ENCODE measurements around the gene POR.
"Not testable (repeated sequence)": the region's sequence is repeated elsewhere in the genome, so short reads cannot be mapped to it uniquely, and the experiment has no call there.

Gene POR

DNA sequence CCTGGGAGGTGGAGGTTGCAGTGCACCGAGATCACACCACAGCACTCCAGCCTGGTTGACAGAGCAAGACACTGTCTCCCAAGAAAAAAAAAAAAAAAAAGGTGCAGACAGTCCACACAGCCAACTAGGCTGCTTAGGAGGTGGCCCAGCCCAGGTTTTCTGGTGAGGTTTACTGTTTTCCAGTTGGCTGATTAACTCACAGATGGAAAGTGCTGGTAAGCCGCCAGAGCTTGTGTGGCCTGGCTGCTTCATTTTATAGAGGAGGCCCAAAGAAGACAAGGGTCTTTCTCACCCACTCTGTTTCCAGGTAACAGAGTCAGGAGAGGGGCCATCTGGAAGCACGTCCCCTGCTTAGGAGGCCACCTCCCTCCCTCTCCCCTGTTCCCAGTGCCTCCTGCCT lies 29.9 kb upstream of the POR start:
- no peak for DNase-seq (ENCODE audit: low read depth)

DNA sequence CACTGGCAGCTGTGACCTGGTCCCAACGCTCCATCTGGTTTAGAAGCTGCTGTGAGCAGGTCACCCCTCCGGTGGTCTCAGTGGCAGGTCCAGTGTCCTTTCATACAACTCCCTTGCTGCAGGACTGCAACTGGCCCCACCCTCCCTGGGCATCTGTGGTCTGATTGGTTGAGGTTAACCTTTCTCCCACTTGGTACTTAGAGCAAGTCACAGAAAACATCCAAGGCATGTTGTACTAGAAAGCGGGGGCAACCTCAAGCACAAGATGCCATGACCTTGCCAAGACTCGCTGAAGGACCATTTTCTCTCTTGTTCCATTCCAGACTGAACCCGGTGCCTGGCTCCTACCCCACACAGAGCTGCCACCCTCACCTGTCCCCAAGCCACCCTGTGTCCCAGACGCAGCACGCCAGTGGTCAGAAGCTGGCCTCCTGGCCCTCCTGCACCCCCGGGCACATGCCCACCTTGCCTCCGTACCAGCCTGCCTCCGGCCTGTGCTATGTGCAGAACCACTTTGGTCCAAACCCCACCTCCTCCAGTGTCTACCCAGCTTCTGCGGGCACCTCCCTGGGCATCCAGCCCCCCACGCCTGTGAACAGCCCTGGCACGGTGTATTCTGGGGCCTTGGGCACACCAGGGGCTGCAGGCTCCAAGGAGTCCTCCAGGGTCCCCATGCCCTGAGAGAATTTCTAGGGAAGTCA lies 27.1 kb upstream of the POR start:
- no peak for DNase-seq (ENCODE audit: low read depth)

DNA sequence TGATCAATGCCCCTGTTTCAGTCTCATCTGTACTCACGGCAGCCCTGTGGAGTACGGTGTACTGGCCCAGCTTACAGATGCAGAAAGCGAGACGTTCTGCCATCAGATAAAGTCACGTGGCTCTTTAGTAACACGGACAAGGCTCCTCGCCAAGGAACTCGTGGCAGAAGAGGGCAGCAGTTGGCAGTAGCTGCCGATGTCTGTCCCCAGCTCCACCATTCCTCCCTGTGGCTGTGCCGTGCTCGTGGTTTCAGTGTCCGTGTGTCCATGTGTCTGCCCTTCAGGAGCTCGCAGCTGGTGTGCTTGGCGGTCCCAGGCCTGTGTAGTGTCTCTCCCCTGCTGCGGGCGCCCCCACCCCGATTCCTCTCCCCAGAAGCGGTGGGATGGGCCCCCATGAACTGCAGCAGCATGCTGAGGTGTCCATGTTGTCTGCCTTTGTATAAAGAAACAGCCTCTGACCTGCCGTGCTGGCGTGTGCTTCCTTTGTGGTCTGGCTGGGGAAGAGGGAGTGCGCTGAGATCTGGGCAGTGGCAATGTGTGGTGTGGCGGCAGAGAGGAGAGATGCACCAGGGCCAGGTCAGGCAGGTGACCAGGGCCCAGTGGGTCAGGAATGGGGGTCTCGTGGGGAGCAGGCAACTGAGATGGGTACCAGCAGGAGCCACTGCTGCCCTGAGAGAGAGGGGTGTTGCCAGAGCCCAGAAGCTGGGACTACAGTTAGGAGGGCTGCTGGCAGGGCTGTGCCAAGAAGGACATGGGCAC lies 26.3 kb upstream of the POR start:
- DNase-seq (ENCODE audit: low read depth) = no peak

DNA sequence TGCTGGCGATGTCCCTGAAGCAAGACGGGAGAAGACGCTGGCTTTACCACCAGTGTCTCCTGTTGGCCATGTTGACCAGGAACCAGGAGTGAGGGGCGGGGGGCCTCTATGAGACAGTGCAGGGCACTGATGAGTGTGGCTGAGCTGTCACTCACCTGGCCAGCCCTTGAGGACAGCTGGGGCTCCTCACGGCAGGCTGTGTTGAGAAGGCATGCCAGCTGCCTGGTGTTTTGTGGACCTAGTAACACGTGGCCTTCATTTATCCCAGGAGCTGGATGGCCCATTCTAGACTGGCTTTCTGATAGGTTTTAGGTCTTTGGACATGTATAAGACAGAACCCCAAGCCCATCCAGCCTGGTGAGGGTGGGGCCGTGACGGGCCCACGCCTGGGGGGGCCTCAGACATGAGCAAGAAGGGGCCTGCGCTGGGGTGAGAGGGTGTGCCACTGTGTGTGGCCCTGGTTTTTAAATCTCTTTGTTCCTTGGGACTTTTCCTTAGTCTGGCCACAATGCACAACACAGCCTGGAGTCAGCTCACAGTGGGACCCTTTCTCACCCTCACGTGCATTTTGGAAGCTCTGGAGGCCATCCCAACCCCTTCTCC lies 25.6 kb upstream of the POR start:
- no peak for DNase-seq (ENCODE audit: low read depth)

DNA sequence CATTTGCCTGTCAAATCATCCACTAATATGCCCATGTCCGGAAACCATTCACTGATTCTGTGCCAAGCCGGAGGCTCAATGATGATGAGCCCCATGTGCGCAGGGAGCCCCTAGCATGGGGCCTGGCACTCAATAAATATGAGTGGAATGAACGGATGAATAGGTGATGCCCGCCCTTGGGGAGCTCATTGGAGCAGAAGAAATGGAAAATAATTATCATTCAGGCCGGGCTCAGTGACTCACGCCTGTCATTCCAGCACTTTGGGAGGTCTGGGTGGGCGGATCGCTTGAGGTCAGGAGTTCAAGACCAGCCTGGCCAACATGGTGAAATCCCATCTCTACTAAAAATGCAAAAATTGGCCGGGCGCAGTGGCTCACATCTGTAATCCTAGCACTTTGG lies 25.1 kb upstream of the POR start:
- no peak for DNase-seq (ENCODE audit: low read depth)

DNA sequence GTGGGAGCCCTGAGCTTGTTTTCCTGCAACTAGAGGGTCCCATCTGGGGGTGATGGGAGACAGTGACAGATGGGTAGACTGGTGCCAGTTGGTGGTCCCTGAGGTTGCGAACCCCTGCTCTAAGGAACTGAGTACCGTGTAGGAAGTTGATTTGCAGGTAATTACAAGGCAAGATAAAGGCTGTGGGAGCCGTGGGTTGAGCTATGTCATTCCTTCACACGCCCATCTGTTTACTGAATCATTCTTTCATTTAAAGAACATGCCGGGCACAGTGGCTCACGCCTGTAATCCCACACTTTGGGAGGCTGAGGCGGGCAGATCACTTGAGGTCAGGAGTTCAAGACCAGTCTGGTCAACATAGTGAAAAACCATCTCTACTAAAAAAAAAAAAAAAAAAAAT lies 23.7 kb upstream of the POR start:
- DNase-seq (ENCODE audit: low read depth) = not testable (repeated sequence)

DNA sequence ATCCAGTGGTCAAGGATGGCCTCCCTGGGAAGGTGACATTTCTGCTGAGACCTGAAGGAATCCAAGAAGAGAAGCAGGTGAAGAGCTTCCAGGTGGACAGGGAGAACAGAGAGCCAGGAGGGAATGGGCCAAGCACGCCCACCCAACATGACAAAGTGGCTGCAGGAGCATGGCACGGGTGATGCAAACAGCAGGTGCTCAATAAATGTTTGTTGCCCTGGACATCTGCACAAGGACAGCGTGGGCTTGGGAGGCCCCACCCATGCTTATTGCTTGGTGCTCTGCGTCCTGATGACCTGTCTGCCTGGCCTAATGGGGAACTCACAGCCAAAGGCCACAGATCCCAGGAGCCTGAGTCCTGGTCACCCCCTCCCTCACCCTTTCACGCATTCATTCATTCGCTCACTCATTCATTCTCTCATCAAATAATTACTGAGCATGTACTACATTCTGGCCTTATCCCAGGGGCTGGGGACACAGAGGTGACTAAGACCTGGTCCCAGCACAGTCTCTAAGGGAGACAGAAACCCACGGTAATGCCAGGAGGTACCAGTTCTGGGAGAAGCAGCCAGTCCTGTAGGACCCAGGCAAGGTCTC lies 23.0 kb upstream of the POR start:
- DNase-seq (ENCODE audit: low read depth) = no peak

DNA sequence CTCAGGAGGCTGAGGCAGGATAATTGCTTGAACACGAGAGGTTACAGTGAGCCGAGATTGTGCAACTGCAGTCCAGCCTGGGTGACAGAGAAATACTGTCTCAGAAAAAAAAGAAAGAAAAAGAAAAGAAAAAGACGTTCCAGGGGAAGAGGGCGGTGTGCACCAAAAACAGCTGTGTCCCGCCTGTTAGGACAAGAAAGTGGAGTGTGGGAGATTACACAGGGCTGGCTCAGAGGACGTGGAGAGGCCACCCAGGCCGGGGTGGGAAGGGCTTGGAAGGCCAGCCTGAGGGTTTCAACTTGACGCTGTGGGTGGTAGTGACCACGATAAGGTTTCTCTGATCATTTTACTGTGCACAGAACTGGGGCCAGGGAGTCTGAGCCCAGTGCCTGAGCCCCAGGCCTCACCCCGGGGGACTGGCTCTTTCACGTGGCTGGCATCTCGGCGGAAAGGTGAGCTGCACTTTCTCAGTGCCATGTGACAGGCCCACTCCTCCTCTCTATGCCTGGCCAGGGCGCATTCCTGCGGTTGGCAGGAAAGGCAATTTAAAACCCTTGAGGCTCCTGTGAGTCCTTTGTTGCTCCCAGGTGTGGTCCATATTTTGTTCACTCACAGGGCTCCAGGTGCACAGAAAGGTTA lies 22.2 kb upstream of the POR start:
- no peak for DNase-seq (ENCODE audit: low read depth)

DNA sequence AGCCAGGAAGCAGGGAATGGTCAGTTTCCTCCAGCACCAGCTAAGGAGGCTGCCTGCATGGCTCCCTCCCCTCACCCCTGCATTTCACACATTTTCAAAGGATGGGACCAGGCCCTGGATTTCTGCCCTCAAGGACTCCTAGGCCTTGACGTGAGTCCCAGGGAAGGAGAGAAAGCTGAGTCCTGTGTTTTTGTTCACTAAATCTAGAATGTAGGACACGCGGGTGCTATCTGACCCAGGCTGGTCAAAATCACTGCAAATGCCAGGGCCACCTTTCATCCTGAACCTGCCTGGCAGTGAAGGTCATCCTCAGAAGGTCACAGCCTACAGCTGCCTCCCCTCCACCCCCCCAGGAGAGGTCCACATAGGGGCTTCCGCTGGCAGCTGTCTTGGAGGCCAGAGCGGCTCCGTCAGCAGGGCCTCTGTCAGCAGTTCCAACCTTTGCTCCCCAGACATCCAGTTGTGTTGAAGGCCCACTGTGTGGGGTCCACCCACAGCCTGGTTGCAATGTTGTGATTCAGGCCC lies 18.1 kb upstream of the POR start:
- DNase-seq (ENCODE audit: low read depth) = no peak

DNA sequence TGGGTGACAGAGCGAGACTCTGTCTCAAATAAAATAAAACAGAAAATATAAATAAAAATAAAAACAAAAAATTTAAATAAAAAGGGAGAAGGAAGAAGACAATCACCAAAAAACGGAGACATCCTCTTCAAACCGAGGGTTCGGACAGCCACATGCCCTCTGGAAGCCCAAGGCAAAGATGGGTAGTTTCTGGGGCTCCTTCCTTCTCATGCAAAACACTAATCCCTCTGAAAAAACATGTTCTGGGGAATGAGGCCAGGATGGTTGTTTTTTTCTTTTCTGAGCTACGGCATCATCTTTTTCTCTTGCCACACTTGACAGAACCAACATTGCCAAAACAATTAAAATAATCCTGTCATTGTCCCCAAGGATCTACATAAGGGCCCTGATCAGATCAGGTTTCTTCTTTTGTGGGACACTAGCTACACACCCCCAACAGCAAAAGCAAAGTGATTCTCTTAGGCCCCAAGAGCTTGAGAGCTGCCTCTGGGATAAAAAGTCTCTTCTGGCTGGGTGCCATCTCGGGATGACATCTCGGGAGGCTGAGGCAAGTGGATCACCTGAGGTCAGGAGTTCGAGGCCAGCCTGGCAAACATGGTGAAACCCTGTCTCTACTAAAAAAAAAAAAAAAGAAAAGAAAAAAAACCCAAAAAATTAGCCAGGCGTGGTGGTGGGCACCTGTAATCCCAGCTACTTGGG lies 14.2 kb upstream of the POR start:
- DNase-seq (ENCODE audit: low read depth) = no peak

DNA sequence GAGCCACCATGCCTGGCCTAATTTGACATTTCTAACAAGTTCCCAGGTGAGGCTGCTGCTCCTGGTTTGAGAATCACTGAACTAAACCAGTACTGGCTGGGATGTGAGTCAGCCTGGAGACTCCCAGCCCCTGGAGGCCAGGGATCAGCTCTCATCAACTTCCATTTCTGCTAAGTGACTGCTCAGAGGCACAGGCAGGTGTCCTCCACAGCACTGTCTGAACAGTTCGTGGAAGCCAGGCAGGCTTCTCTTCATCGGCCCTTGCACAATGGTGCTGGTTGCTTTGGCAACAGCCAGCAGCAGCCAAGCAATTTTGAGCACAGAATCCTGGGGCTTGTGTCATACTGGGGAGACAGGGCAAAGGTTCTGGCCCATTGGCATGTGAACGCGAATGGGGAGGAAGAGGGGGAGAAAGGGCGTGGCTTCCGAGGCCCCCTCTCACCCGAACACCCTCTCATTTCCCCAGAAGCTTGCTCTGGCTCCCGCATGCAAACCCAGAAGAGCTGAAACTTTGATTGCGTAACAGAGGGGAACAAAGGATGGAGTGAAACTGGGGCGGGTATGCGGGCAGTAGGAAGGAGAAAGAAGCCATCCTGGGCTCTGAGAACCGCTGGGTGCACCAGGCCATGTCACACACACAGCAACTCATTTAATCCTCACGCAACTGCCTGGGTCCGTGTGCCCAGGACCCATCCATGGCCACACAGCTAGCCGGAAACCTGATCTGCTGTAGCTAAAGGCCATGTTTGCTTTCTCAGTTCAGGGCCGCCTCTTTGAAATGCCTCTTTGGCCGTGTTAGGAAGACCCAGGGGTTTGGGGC lies 9.0 kb upstream of the POR start:
- no peak for DNase-seq (ENCODE audit: low read depth)

DNA sequence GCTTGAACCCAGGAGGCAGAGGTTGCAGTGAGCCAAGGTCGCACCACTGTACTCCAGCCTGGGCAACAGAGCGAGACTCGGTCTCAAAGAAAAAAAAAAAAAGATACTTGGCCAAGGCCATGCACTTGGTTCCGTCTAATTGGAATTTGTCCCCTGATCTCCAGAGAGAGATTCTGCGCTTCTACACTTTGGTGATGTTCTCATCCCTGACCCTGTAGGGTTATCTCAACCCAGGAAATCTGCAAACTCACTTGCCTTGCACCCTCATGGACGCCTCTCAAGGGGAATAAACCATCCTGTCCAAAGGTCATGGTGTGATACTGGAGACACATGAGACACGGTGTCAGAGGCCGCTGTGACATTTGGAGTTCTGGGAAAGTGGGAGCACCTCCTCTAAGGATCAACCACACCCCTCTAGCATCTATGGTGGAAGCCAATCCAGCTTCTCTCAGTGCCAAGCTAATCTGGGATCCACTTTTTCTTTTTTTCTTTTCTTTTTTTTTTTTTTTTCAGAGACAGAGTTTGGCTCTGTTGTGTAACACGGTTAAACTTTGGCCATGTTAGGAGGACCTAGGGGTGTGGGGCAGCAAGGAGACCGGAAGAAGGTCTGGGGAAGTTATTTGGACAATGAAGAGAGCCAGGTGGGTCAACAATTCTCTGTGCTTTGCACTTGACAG lies 7.8 kb upstream of the POR start:
- DNase-seq (ENCODE audit: low read depth) = no peak

DNA sequence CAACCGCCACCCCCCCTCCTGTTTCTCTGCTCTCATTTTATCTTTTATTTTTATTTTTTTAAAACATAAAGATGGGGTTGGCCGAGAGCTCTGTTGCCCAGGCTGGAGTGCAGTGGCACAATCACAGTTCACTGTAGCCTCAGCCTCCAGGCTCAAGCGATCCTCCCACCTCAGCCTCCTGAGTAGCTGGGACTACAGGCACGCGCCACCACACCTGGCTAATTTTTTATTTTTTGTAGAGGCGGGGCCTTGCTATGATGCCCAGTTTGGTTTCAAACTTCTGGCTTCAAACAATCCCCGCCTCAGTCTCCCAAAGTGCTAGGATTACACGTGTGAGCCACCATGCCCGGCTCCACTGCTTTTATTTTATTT lies 7.3 kb upstream of the POR start:
- DNase-seq (ENCODE audit: low read depth) = not testable (repeated sequence)

DNA sequence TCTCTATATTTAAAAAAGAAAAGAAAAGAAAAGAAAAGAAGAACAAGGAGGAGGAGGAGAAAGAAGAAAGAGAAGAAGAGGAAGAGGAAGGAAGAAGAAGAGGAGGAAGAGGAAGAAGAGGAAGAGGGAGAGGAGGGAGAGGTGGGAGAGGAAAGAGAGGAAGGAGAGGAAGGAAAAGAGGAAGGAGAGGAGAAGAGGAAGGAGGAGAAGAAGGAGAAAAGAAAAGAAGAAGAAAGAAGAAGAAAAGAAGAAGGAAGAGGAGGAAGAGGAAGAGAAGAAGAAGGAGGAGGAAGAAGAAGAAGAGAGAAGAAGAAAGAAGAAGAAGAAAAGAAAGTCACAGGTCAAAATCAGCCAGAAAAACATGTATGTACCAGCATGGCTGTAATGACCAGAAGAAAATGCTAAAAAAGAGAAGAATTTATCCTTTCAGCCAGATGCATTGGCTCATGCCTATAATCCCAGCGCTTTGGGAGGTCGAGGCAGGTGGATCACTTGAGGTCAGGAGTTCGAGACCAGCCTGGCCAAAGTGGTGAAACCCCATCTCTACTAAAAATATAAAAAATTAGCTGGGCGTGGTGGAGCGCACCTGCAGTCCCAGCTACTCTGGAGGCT lies 5.3 kb upstream of the POR start:
- no peak for DNase-seq (ENCODE audit: low read depth)

DNA sequence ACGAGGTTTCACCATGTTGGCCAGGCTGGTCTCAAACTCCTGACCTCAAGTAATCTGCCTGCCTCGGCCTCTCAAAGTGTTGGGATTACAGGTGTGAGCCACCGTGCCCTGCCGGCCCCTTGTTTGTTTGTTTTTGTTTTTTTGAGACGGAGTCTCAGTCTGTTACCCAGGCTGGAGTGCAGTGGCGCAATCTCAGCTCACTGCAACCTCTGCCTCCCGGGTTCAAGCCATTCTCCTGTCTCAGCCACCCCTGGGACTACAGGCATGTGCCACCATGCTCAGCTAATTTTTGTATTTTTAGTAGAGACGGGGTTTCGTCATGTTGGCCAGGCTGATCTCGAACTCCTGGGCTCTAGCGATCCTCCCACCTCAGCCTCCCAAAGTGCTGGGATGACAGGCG lies 3.8 kb upstream of the POR start:
- DNase-seq (ENCODE audit: low read depth) = not testable (repeated sequence)

DNA sequence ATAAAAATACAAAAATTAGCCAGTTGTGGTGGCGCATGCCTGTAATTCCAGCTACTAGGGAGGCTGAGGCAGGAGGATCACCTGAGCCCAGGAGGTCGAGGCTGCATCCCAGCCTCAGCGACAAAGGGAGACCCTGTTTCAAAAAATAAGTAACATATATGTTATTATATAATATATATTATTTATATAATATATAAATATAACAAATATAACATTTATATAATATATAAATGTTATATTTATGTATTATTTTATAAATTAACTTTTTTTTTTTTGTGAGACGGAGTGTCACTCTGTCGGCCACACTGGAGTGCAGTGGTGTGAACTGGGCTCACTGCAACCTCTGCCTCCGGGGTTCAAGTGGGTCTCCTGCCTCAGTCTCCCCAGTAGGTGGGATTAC lies 1.5 kb upstream of the POR start:
- DNase-seq (ENCODE audit: low read depth) = no peak

DNA sequence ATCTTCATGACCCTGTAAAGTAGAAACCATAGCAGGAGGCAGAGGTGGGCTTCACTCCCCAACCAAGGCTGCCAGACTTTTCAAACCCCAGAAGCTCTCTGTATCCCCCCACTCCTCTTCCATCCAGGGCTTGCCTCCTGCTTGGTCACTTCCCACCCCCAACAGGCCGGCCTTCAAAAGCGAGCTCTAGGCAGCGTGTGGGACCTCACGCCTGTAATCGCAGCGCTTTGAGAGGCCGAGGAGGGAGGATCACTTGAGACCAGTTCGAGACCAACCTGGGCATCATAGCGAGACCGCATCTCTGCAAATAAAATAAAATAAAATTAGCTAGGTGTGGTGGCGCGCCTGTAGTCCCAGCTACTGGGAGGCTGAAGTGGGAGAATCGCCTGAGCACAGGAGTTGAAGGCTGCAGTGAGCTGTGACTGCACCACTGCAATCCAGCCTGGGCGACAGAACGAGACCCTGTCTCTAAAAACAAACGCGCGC lies 743 bp upstream of the POR start:
- DNase-seq (ENCODE audit: low read depth) = no peak

DNA sequence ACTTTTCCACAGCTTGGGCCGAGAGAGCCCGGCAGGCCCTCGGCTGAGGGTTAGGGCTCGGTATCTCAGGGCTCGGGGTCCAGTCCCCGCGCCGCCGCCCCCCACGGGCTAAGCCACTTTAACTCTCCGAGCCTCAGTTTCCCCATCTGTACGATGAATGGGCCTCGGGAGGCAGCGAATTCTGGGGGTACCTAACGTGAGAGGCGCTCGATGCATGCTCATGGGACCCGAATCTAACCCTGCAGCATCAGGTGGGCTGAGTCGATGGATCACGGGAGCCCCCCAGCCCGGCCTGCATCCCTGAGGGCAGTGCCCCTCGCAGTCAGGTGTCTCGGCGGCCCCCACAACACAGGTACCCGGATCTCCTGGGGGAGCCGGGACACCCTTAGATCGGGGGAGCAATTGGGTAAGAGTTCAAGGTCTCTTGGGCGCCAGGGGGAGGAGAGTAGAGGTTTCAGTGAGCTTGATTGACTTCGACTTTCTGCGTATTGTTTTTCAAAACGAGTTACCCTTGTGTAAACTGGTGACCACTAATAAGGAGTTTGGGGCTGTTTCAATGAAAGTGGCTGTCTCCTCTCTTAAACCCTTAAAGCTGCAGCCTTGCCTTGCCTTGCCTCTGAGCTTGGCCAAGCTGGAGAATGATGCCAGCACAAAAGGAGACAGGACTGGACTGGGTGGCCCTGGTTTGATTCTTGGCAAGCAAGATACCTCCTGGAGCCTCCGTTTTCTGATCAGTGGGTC lies 631 bp downstream of the POR start:
- no peak for DNase-seq (ENCODE audit: low read depth)

DNA sequence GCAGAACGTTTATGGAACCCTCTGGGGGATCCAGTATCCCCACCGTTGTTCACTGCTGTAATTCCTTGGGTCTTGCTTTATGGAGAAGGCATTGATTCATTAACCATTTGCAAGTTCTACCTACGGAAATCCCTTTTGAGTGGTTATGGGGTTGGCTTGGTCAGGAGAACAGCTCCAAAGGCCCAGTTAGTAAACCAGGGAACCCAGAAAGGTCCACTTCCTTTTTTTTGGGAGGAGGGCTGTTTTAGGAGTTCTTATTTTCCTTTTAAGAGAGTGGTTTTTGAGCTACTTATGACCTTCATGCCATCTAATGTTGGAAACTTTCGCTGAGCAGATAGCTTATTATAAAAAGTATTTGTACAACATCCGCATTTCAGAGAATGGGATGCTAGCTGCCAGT lies 1.3 kb downstream of the POR start:
- DNase-seq (ENCODE audit: low read depth) = no peak
